Stimulated activated CD4-positive, alpha-beta T cell treated with anti-CD3 and anti-CD28 coated beads, TNF-alpha, amount 100 ng/mL, for 24 hours (primary cell): ENCODE measurements around the gene CHURC1.

ENCODE experiments used
- DNase-seq, 3 experiments: peaks; one replicate each; pipeline ENCODE4 v3.0.0-alpha.2; 2020; ENCODE audit warnings: low read depth in 3 of 3

CHURC1 gene

GRCh38 chr14:64938972-64939816, 24.9 kb downstream of the CHURC1 start:
- DNase-seq, result no peak

DNA sequence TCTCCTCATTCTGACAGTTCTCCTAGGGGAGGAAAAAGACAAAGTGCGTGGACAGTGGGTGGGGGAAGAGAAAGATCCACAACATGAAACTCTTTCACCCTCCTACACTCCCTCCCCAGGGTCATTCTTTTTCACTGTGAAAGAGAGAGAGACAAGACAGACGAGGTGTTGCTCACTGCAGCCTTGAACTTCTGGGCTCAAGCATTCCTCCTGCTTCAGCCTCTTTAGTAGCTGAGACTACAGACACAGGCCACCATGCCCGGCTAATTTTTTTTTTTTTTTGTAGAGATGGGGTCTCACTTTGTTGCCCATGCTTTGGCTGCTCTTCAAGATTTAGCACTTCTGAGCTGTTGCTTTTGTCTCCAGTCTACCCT, 25.5 kb downstream of the CHURC1 start:
- no peak for DNase-seq

GRCh38 chr14:64940336-64940910, 26.2 kb downstream of the CHURC1 start:
- no peak for DNase-seq

- DNase-seq, result no peak
Observed at GRCh38 chr14:64942531-64943111, 28.4 kb downstream of the CHURC1 start, which contains the start of gene GPX2. TSS of gene GPX2 (minus strand) at chr14:64942745. CDS start at chr14:64942726, 19 bp downstream.

DNA sequence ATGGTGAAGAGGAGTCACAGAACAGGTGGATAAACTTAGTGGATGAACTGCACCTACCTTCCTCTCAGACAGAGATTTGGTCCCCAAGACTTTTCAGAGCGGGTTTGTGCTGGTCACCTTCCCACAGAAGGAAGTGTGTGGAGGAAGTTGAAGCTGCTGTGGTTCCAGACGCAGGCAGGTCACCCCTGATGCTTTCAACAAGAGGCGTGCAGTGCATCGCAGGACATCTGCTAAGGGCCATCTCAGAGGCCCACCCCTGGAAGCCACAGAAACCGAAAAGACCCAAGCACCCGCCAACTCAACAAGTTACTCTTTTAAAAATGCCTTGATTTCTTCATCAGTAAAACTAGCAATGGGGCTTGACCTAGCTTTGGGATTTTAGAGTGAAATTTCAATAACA, 29.3 kb downstream of the CHURC1 start:
- DNase-seq, result no peak

DNA sequence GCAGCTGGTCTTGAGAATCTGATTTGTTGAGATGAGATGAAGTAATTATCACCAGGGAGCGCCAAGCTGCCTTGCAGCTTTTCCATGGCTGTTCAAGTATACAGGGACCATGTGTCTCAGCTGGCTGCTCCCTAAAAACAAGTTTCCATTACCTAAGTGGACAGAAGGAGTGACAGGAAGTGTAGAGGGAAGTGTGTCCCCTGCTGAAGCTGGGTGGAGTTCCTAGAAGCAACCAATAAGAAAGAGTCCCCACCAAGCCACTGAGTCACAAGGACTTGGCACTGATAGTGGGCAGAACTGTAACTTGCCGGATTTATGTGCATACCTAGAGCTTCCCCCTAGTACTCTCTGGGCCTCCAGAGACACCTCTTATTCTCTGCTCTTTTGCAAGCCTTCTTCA, 29.8 kb downstream of the CHURC1 start:
- DNase-seq, result no peak

DNA sequence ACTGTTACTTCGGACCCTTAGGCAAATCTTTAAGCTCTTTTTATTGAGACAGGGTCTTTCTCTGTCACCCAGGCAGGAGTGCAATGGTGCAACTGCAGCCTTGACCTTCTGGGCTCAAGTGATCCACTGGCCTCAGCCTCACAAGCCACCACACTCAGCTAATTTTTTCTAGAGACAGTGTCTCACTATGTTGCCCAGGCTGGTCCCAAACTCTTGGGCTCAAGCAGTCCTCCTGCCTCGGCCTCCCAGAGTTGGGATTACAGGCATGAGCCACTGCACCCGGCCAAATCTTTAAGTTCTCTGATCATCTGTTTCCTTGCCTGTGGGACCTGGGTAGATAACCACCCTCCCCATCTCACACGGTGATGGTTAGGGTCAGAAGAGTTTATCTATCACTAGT, 30.6 kb downstream of the CHURC1 start:
- DNase-seq, result no peak

DNA sequence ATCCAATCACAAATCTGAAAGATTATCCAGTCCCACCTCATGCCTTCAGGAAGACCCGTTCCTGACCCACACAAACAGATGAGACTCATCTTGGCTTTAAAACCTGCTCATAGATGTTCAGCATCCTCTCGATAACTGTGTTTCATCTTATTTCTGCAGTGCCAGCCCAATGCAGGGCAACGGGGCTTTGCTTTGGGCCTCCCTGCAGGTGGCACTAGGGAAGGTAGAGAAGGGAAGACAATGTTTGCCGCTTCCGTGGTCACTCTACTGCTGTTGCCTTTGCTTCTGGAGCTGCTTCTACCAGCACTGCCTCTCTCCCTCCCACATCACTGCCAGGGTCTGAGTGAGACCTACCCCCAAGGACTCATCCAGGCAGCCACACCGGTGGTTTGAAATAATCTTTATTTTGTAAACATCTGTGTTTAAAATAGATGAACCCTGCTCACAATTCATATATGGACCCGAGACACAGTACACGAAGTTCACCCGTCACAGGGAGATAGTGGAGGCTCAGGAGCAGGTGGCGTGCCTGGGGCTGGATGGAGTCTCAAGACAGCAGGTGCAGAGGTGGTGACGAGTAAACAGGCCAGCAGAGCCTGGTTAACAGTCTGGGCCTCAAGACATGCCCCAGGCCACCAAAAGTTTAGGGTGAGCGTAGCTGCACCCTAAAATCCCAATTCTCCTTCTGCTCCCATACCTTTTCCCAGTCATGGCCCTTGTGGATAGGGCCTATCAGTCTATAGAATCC, 31.4 kb downstream of the CHURC1 start:
- DNase-seq, result no peak

DNA sequence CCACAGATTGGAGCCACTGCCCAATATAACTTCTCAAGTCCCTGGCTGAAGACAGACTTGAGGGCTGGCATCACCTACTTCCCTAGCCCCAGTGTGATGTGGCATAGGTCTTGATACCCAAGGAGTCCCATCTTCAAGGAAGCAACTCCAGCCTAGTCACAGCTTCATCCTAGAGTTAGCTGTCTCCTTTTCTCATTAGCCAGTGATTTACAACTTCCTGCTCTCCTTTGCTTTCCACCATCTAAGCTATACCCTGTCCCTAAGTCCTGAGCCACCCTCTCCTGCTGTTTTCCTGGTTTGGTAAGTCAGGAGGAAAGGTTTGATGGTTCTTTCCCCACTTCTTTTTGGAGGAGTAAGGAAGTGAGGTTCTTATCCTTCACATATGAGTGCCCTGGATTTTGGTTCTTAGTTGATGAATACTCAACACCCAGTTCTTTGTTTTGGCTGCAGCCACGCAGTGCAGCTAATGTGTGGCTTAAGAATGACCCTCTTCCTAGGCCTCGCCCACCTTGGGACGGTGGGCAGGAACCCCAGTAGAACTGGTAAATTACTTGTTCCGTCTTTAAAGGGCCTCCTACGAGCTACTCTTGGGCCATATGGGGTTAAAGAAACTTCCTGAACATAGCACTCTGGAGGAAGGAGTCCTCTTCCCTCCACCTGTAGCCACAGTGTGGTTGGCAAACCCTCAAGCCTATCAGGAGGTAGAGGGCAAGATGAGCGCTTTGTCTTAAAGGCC, 32.2 kb downstream of the CHURC1 start:
- DNase-seq, result no peak

GRCh38 chr14:64947710-64948611, 33.7 kb downstream of the CHURC1 start:
- no peak for DNase-seq

- no peak for DNase-seq
Observed at GRCh38 chr14:64948612-64949210, 34.5 kb downstream of the CHURC1 start.

GRCh38 chr14:64950889-64951288, 36.6 kb downstream of the CHURC1 start:
- DNase-seq, result no peak

GRCh38 chr14:64951291-64951690, 37.0 kb downstream of the CHURC1 start:
- no peak for DNase-seq

DNA sequence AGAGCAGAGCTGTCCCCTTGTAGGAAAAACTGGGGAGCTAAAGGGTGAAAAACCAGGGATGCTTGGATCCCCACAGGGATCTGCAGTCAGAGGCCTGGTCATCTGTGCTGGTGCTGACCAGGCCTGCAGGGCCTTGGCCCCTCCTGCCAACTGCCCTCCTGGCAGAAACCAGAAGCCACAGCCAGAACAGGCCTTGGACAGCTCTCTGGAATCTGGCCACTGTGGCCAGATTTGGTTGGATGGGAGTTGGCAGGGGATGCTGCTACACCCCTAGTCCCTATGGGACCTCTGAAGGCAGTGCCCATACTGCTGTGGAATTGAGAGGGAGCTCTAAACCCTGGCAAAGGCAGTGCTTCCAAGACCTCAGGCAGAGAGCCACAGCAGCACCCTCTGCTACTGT, 37.5 kb downstream of the CHURC1 start:
- DNase-seq, result no peak

- no peak for DNase-seq
Observed at GRCh38 chr14:64952598-64953309, 38.5 kb downstream of the CHURC1 start.

DNA sequence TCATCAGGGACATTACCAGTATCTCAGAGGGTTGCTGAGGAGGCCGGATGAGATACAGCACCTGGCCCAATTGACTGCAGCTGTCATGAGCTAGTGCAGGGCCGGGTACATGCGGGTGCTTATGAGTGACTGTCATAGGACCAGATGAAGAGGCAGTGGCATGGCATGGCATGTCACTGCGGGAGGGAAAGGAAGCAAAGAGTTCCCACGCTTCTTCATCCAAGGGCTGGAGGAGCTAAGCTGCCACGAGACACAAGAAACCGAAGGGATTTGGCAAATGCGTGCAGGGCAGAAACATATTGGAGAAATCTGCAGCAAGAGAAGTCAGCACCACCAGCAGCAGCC, 39.0 kb downstream of the CHURC1 start:
- no peak for DNase-seq

DNA sequence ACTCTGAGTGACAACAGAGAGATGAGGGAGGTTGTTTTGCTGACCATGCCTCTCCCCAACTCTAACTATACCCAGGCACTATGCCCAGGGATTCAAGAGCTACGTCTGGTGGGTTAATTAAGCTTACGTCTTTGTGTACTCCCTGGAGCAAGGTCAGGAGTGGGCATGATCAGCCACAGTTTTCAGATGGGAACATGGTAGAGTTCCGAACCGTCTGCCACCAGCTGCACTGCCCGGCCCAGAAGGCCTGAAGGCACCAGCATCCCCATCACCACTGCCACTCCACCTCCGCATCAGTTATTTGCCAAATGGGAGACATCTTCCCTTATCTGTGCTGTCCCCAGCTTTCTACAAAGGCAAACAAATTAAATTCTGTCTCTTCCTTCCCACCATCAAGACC, 39.4 kb downstream of the CHURC1 start:
- DNase-seq, result no peak

GRCh38 chr14:64954491-64955240, 40.4 kb downstream of the CHURC1 start:
- DNase-seq, result no peak

GRCh38 chr14:64955297-64955696, 41.0 kb downstream of the CHURC1 start:
- no peak for DNase-seq
